Kidney (tissue), 14 donors: ENCODE measurements around the gene SLC25A13. TPM values are rescaled to one million over a fixed set of nuclear protein-coding genes. Genes with fewer than 3 reads are reported as not detected.

Experiments used
- DNase-seq, 5 donors: peaks; one replicate each; pipeline ENCODE4 v3.0.0-alpha.2; 2013 to 2020
- FAIRE-seq: peaks from 2 replicates; lab custom pipeline; 2012; peaks lifted over from hg19 to GRCh38; lab: Jason Lieb, UNC
- H3K27ac ChIP-seq, 2 donors: one replicate each; pipeline ENCODE4 v1.7.0; 2013; ENCODE audit warnings: low read depth in 2 of 2, low read length in 2 of 2, inconsistent platforms in 1 of 2
- H3K27me3 ChIP-seq: one replicate; pipeline ENCODE4 v1.7.1; 2013; ENCODE audit warnings: low read length, inconsistent platforms; ENCODE audit not compliant: control insufficient read depth, insufficient read depth
- H3K36me3 ChIP-seq, 3 donors: one replicate each; pipeline versions ENCODE4 v1.7.0 to v1.7.1; 2013; ENCODE audit warnings: low read length in 3 of 3, control low read depth in 1 of 3, inconsistent platforms in 1 of 3; ENCODE audit not compliant: insufficient read depth in 3 of 3, control insufficient read depth in 2 of 3
- H3K4me1 ChIP-seq, 3 donors: one replicate each; pipeline versions ENCODE4 v1.7.0 to v1.7.1; 2013; ENCODE audit warnings: low read length in 3 of 3, inconsistent platforms in 1 of 3, low read depth in 1 of 3; ENCODE audit not compliant: control insufficient read depth in 2 of 3, insufficient read depth in 2 of 3
- H3K4me3 ChIP-seq, 3 donors: one replicate each; pipeline versions ENCODE4 v1.7.0 to v1.8.1; 2013; ENCODE audit warnings: low read length in 3 of 3, control low read depth in 1 of 3, inconsistent platforms in 1 of 3
- H3K9ac ChIP-seq, 3 donors: one replicate each; pipeline versions ENCODE4 v1.7.0 to v1.7.1; 2013; ENCODE audit warnings: low read length in 3 of 3, control low read depth in 1 of 3, inconsistent platforms in 1 of 3
- H3K9me3 ChIP-seq, 3 donors: one replicate each; pipeline versions ENCODE4 v1.7.0 to v1.7.1; 2013; ENCODE audit warnings: low read length in 3 of 3, control low read depth in 1 of 3, inconsistent platforms in 1 of 3; ENCODE audit not compliant: control insufficient read depth in 2 of 3, insufficient read depth in 1 of 3
- CTCF ChIP-seq: IDR thresholded peaks from 3 replicates; pipeline ENCODE4 v1.5.1; 2012; ENCODE audit warnings: mild to moderate bottlenecking, moderate library complexity, borderline replicate concordance; ENCODE audit not compliant: insufficient read depth; ENCODE audit errors: extremely low read depth
- intact Hi-C: fragments of 100-400 bp; cut with DNase I; formaldehyde crosslinking; loops from one replicate; pipeline ENCODE4 v1.11.1; 2022
- polyA plus RNA-seq: library from polyadenylated mRNA; stranded (reverse); fragments of 350-450 nt; fragmentation: Illumina TruSeq; extraction: RNeasy Lipid Tissue Mini Kit (QIAGEN cat#74804); gene quantifications from one replicate; pipeline ENCODE4 v1.2.3, GENCODE V29; 2014; ENCODE audit warnings: low read depth, low replicate concordance; ENCODE audit not compliant: insufficient read depth
- total RNA-seq: library from RNA; stranded (reverse); fragmentation: NEBNext Ultra II Directional; extraction: Animal tissue kit (Norgen Biotek cat#: 25700); gene quantifications from one replicate; pipeline ENCODE4 v1.2.1, GENCODE V29; 2021
- donor health status: control.
- donor health status: control.
- donor health status: control.
- donor health status: control.
- donor health status: control.
- donor health status: DM: yes; HTN: yes; CAD: no.
- donor health status: Normal renal cell carcinoma (clear cell type).

Gene SLC25A13
- total and polyA plus RNA-seq, 2 donors from 2014 or later: 23.9 to 32.1 TPM

DNA sequence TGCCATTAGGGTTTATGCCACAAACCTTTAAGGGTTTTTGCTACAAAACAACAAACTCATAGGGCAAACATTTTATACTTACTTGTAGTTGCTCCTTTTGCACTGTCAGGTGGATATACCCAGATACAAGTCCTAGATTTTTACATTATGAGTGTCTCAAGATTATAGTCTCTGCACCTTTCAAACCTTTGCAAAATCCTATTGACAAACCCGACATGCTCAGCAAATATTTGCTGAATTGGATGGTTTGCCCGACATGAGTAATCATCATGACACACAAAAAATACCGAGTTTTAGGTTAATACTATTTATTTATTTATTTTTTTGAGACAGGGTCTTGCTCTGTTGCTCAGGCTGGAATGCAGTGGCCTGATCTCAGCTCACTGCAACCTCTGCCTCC lies 117.3 kb downstream of the SLC25A13 start:
- no peaks in the 10 kb centered on the region for H3K9me3 ChIP-seq
- no peak for TF ChIP-seq CTCF
- no peak for DNase-seq
- H3K27ac ChIP-seq: no peak overlapping the region
- intact Hi-C loops: no loop called here
- H3K4me3 ChIP-seq: no peak overlapping the region
- H3K4me1 ChIP-seq: no peaks in the 10 kb centered on the region
- H3K27me3 ChIP-seq: no peaks in the 10 kb centered on the region
- H3K36me3 ChIP-seq: no peaks in the 10 kb centered on the region
- H3K9ac ChIP-seq: no peak overlapping the region
- no peak for FAIRE-seq

DNA sequence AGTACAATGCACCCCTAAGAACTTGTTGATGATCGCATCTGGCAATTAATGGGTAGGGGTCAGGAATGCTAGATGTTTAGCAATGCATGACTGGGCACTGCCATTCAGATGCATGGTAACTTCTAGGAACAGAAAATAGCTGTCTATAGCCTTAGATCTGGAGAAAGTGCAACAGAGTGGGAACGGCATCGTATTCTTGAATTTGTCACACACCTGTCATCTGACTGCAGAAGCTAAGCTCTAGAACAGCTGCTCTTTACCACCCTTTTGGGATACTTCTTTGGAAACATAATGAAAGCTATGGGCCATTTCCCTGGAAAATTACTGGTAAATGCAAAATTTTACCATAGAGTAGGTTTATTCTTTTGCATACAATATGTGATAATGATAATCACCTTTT lies 118.1 kb downstream of the SLC25A13 start:
- Histone ChIP-seq H3K9ac (no peak overlapping the region), H3K36me3 (no peaks in the 10 kb centered on the region), H3K4me3 (no peak overlapping the region), H3K27me3 (no peaks in the 10 kb centered on the region), H3K4me1 (no peaks in the 10 kb centered on the region), H3K9me3 (no peaks in the 10 kb centered on the region), H3K27ac (no peak overlapping the region)
- FAIRE-seq: no peak
- intact Hi-C loops: no loop called here
- DNase-seq: no peak
- no peak for TF ChIP-seq CTCF

DNA sequence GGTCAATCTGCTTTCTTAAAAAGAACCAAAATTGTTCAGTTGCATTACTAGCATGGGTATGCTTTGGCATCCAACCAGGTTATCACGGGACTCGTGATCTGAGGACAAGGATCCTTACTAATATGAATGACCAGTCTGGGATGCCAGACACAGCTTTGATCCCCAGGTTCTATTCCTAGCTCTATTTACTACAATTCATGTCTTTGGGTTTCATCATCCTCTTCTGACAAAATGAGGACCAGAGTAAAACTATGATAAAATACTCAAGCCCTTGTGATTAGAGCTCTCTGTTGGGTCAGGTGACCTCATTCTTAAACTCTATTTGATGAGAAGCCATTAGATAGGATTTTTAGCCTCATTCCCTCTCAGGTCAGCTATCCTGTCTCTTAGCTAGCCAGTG lies 119.8 kb downstream of the SLC25A13 start:
- TF ChIP-seq CTCF: no peak
- H3K9me3 ChIP-seq: no peaks in the 10 kb centered on the region
- H3K4me3 ChIP-seq: no peak overlapping the region
- no peaks in the 10 kb centered on the region for H3K27me3 ChIP-seq
- no peak overlapping the region for H3K27ac ChIP-seq
- intact Hi-C loops: no loop called here
- H3K9ac ChIP-seq: no peak overlapping the region
- FAIRE-seq (no peak), DNase-seq (no peak)
- no peaks in the 10 kb centered on the region for H3K36me3 ChIP-seq
- no peaks in the 10 kb centered on the region for H3K4me1 ChIP-seq

DNA sequence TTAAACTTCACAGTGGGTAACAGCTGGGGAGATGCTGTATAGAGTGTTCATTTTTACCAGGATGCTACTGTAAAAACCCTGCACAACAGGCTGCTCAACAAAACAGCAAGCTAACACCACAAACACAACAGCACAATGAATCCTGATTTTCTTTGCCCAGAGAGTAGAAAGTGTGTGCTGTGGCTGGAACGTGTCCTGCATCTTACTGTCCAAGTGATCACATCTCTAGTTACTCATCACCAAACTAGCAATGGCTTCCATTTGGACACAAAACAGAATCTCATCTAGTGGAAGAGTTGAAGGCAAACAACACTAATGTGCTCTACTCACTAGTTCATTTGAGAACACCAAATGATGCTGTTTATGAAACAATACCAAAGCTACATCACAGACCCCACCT lies 121.2 kb downstream of the SLC25A13 start:
- Histone ChIP-seq H3K4me3 (no peak overlapping the region), H3K9me3 (no peaks in the 10 kb centered on the region), H3K36me3 (no peaks in the 10 kb centered on the region), H3K4me1 (no peaks in the 10 kb centered on the region), H3K27me3 (no peaks in the 10 kb centered on the region), H3K9ac (no peak overlapping the region), H3K27ac (no peak overlapping the region)
- DNase-seq (no peak), FAIRE-seq (no peak)
- no peak for TF ChIP-seq CTCF
- intact Hi-C loops: no loop called here
